ENCODE results near the gene SEL1L.
"Not testable (repeated sequence)": the region's sequence is repeated elsewhere in the genome, so short reads cannot be mapped to it uniquely, and the experiment has no call there.

The SEL1L gene

DNA sequence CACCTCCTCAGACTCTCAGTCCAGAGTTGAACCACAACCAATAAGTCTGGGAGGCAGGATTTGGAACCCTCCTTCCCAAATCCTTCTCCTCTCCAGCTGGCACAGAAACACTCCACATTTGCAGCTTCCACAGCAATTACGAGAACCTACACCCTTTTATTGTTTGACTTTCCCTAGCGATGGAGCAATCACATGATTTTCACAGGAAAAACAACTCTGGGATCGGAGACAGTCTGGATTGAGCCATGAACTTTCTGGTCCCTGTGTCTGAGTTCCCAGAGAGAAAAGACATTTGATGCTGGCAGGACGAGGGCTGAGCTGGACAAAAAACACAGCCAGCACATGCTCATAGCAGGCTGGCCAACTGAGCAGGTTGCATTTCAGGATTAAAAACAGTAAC, 84.5 kb downstream of the SEL1L start:
- H3K4me3 ChIP-seq (ENCODE audit: low read depth, low read length), result no peak overlapping the region

- no peak overlapping the region for H3K4me3 ChIP-seq (ENCODE audit: low read depth, low read length)
Measured at GRCh38 chr14:81447021-81447764, 86.5 kb downstream of the SEL1L start.

GRCh38 chr14:81446279-81447007, 87.2 kb downstream of the SEL1L start:
- H3K4me3 ChIP-seq (ENCODE audit: low read depth, low read length), result no peak overlapping the region

GRCh38 chr14:81441626-81442134, 92.0 kb downstream of the SEL1L start:
- no peak overlapping the region for H3K4me3 ChIP-seq (ENCODE audit: low read depth, low read length)

DNA sequence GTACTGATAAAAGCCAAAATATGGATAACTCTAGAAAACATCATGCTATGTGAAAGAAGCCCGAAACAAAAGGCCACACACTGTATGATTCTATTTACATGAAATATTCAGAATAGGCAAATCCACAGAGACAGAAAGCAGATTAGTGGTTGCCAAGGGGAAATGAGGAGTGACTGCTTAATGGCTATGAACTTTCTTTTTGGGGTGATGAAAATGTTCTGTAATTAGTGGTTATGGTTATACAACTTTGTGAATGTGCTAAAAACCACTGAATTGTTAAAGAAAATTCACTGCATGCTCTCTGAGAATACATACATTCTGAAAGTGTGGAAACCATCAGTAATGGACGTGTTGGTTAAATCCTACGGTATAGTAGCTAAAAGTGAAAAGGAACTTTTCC, 93.6 kb downstream of the SEL1L start:
- no peak overlapping the region for H3K4me3 ChIP-seq (ENCODE audit: low read depth, low read length)

DNA sequence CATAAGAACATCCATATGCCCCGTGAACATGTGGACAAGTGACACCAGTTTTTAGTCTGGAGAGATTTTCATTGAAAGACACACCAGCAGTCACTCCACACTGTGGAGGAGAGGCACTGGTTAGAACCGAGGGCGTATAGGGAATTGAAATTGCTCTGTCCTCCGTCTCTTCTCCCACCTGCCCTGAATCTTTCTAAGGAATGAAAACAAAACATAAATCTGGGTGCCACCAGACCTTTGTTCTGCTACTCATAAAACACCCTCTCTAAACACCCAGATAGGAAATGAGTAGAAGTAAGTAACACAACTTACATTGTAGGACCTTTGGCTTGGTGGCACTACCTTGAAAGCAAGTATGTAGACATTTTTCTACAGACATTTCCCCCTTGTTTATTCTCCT, 96.4 kb downstream of the SEL1L start:
- H3K4me3 ChIP-seq (ENCODE audit: low read depth, low read length), result no peak overlapping the region

- peak overlapping the region; percentile 83 for H3K4me3 ChIP-seq (ENCODE audit: low read depth, low read length)
Measured at GRCh38 chr14:81436296-81437138, 97.1 kb downstream of the SEL1L start.

- H3K4me3 ChIP-seq (ENCODE audit: low read depth, low read length), result peak overlapping the region; percentile 83
Measured at GRCh38 chr14:81435391-81436295, 98.0 kb downstream of the SEL1L start.

DNA sequence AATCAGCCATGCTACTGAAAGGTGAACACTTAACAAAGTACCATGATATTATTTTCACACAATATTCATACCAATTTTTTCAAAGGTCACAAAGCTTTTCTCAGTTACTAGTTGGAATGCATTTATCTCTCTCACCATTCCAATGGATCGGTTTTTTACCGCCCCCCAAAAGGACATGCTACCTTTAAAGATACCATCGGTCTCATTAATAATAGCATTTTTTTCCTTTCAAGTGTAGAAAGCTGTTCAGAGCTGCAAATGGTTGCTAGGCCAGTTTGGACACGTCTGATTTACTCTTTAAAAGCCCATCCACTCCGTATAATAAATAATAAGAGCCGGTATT, 98.6 kb downstream of the SEL1L start:
- peak overlapping the region; percentile 83 for H3K4me3 ChIP-seq (ENCODE audit: low read depth, low read length)

DNA sequence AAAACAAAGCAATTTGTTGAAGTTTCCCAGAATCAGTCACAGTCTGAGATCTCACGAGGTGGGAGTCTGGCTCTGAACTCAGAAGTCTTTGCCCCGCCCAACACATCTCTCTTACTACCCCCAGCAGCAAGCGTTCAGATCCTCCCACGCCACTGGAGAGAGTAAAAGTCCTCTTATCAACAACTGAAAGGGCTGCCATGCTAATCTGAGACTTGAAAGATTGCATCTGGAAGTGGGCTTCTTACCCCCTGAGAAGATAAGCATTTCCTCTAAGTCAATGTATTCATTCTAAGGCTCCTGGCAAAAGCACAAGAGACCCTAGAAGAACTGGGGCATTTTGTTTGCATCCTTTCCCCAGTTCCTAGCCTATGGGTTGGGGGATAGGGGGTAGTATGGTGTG, 99.4 kb downstream of the SEL1L start:
- H3K4me3 ChIP-seq (ENCODE audit: low read depth, low read length), result peak overlapping the region; percentile 83

DNA sequence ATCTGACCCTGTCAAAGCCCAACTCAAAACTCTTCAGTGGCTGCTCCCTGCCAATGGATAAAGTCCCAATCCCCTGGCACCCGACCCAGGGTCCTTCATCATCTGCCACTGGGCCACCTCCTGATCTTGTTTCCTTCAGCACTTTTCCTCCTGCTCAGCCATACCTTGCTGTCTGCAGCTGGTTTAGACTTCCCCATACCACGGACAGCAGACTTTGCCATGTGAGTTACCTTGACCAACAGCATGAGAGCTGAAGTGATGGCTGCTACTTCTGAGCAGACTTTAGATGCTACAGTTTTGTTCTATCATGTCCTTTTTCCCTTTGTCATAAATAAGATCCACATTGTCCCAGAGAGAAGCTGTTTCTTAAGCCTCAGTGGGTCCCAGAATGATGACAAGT, 100.3 kb downstream of the SEL1L start:
- no peak overlapping the region for H3K4me3 ChIP-seq (ENCODE audit: low read depth, low read length)

DNA sequence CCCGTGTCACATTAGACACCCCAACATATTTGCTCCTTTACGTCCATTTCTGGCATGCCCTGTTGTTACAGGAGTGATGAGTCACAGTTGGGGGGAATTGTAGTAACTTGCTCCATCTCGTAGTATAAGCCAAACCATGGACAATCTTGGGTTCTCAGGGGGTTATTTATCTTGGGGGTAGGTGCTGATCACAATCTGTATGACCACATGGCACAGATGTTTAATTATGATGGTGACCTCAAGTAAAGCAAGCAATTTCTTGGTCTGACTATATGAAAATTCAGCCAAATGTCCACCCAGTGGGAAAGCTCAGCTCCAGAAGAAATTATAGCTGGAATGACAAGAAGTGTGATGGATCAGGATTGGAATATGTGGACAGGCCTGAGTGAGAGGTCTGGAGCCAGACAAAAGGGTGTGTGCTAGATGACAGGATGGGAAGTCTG, 101.4 kb downstream of the SEL1L start:
- no peak overlapping the region for H3K4me3 ChIP-seq (ENCODE audit: low read depth, low read length)

GRCh38 chr14:81430235-81430634, 103.4 kb downstream of the SEL1L start:
- H3K4me3 ChIP-seq (ENCODE audit: low read depth, low read length), result no peak overlapping the region

GRCh38 chr14:81429749-81430148, 103.9 kb downstream of the SEL1L start:
- H3K4me3 ChIP-seq (ENCODE audit: low read depth, low read length), result not testable (repeated sequence)

DNA sequence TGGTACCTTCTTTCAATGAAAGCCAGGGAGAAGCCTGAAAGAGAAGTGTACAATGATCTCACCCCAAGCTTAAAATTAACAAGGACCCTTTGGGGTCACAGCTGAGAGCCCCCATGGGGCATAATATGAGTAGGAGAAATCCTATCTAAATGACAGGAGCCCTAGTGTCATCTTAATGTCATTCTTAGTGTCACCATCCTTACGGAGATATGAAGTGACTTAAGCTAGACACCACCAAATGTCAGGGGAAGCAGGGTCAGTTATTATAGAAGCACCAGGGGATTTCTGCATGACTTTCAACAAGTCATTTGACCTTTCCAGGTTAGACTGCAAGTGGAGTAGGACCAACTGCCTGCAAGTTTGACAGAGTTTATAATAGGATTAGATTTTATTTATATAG, 104.6 kb downstream of the SEL1L start:
- no peak overlapping the region for H3K4me3 ChIP-seq (ENCODE audit: low read depth, low read length)

DNA sequence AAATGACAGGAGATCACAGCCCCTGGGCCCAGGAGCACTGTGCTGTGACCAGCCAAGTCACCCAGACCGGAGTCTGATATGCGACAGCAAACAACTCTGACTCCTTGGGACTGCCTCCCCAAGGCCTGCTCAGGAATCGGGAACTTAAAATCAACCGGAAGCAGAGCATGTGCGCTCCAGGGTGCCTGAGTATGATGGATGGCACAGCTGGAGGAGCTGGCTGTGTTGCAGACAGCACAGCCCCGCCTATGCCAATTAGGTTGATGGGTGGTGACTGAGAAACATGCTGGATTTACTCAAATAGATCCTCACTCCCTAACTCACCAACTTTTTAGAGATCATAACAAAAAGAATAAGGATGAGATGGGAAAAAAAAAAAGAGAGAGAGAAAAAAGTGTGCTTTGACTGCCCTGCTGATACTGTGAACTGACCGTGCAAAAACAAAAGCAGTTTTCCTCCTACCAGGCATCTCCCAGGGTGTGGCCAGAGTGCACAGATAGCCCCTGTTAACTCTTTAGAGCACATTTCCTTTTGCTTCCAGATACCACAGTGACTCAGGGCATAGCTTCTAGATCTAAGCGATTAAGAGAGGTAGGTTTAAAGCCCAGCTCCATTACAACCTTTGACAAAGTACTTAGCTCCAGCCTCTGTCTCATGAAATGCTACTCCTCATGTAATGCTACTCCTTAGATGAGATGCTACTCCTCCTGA, 106.2 kb downstream of the SEL1L start:
- no peak overlapping the region for H3K4me3 ChIP-seq (ENCODE audit: low read depth, low read length)

GRCh38 chr14:81423504-81423903, 110.1 kb downstream of the SEL1L start:
- no peak overlapping the region for H3K4me3 ChIP-seq (ENCODE audit: low read depth, low read length)

Data from iPS-11a (cell line).